ENCODE results near the gene FBXL4.

- no peak for TF ChIP-seq POLR2AphosphoS5 (IDR thresholded peaks at IDR 0.05; ENCODE audit: low read depth)
- no peak for TF ChIP-seq CTCF (IDR thresholded peaks at IDR 0.05; ENCODE audit: insufficient read depth, low read length)
- no peak for TF ChIP-seq SPI1 (IDR thresholded peaks at IDR 0.05; ENCODE audit: borderline replicate concordance, low read depth)
Observed at GRCh38 chr6:98838975-98839374, 108.8 kb downstream of the FBXL4 start.

All from HL-60 (cell line).